HG03520 (cell line): ENCODE data around the gene AP1AR.
"Not testable (repeated sequence)": the region's sequence is repeated elsewhere in the genome, so short reads cannot be mapped to it uniquely, and the experiment has no call there.

Experiments used
- ATAC-seq: cut with Tn5 transposase; IDR thresholded peaks from one replicate; pipeline ENCODE4 v1.9.1; 2021; ENCODE audit warnings: mild to moderate bottlenecking, moderate library complexity; ENCODE audit not compliant: unreplicated experiment

AP1AR gene

GRCh38 chr4:112309263-112309791 lies 77.7 kb downstream of the AP1AR start:
- not testable (repeated sequence) for ATAC-seq

- ATAC-seq: no peak
These were observed 79.9 kb downstream of the AP1AR start for GRCh38 chr4:112311516-112311915.

GRCh38 chr4:112312610-112313239 lies 81.1 kb downstream of the AP1AR start:
- peak; percentile 95 for ATAC-seq

GRCh38 chr4:112315446-112315845 lies 83.9 kb downstream of the AP1AR start:
- no peak for ATAC-seq

- no peak for ATAC-seq
These were observed 84.8 kb downstream of the AP1AR start for GRCh38 chr4:112316360-112316759.

GRCh38 chr4:112318239-112319142 lies 86.9 kb downstream of the AP1AR start:
- peak; percentile 98 for ATAC-seq
